ENCODE results near the gene MAST4. TPM values are rescaled to one million over a fixed set of nuclear protein-coding genes. Genes with fewer than 3 reads are reported as not detected.

MAST4 gene
- total and polyA plus RNA-seq, 2 of the 8 experiments (the other 6 are each of a cell fraction or from before 2014, with no cell fraction given): 1.5 to 2.6 TPM

- POLR2A ChIA-PET (ENCODE audit: partially characterized antibody): interaction anchor here (1.0 kb wide), 1 partner anchor 8 kb away, joined by 3 read pairs; no protein-coding TSS in a partner anchor
- H3K4me2 ChIP-seq (ENCODE audit: insufficient read depth in 1 of 2, low read depth in 2 of 2, low read length in 2 of 2): no peak overlapping the region
- H4K8ac ChIP-seq (ENCODE audit: extremely low read depth, insufficient read depth, low read length): no peak overlapping the region
- no peak overlapping the region for H2AK5ac ChIP-seq (ENCODE audit: low read depth, low read length)
- H2BK12ac ChIP-seq (ENCODE audit: low read depth, low read length): no peak overlapping the region
- no peaks in the 10 kb centered on the region for H3K9me3 ChIP-seq (ENCODE audit: insufficient read depth in 2 of 2, low read depth in 1 of 2, low read length in 1 of 2)
- FAIRE-seq (no peak), DNase-seq (ENCODE audit: low read depth in 1 of 2, low spot score in 2 of 2) (no peak)
- H2BK15ac ChIP-seq (ENCODE audit: low read length): no peak overlapping the region
- H3K18ac ChIP-seq (ENCODE audit: extremely low read depth, low read length): no peak overlapping the region
- H3K23me2 ChIP-seq (ENCODE audit: low read depth, low read length): no peaks in the 10 kb centered on the region
- TF ChIP-seq POLR2A (IDR thresholded peaks at IDR 0.05; ENCODE audit: control extremely low read depth in 1 of 2, low read depth in 2 of 2, low read length in 2 of 2) (no peak), SIN3A (conservative IDR thresholded peaks at IDR 0.05 in 1 of 2, IDR thresholded peaks at IDR 0.05 in 1 of 2; ENCODE audit: low read depth in 1 of 2, low read length in 2 of 2) (no peak), CTBP2 (IDR thresholded peaks at IDR 0.05; ENCODE audit: borderline replicate concordance, insufficient read depth, insufficient read length, low read length) (no peak), JUND (IDR thresholded peaks at IDR 0.05; ENCODE audit: low read length) (no peak), SP1 (IDR thresholded peaks at IDR 0.05; ENCODE audit: low read depth, low read length) (no peak), TEAD4 (IDR thresholded peaks at IDR 0.05; ENCODE audit: low read depth, low read length) (no peak), GTF2F1 (IDR thresholded peaks at IDR 0.05; ENCODE audit: borderline replicate concordance, low read depth, low read length) (no peak), HDAC6 (IDR thresholded peaks at IDR 0.05; ENCODE audit: low read depth, low read length) (no peak)
- no peaks in the 10 kb centered on the region for H3K79me2 ChIP-seq (ENCODE audit: control insufficient read depth in 1 of 2, insufficient read depth in 2 of 2, low read length in 2 of 2)
- no peak overlapping the region for H3K9ac ChIP-seq (replicated peaks in 1 of 4; ENCODE audit: extremely low read depth in 1 of 4, low read depth in 3 of 4, low read length in 3 of 4)
- no peak overlapping the region for H3K4me3 ChIP-seq (ENCODE audit: extremely low read depth in 1 of 4, insufficient read depth in 2 of 4, low read depth in 3 of 4, low read length in 4 of 4)
- no peak overlapping the region for H4K5ac ChIP-seq (ENCODE audit: insufficient read length, low read depth, low read length)
- H3K4me1 ChIP-seq (replicated peaks in 1 of 4; ENCODE audit: control insufficient read depth in 3 of 4, insufficient read depth in 4 of 4, low read length in 3 of 4): peaks cover 0 to 4% (median 1%) of the 10 kb centered on the region in 4 experiments; a peak in 2 of 7 replicates
- no peak overlapping the region for H2BK5ac ChIP-seq (ENCODE audit: low read depth, low read length)
- H2BK20ac ChIP-seq (ENCODE audit: low read length): no peak overlapping the region
- no peak overlapping the region for H2BK120ac ChIP-seq (replicated peaks; ENCODE audit: low read depth, low read length)
- 92% methylated on average over 4 of the region's 4 CpGs; no CpG with 5 or more reads in 1 of the 2 experiments for WGBS, 2 experiments (ENCODE audit: extremely low coverage in 1 of 2, insufficient coverage in 1 of 2, insufficient read length in 1 of 2, insufficient replicate concordance in 2 of 2, low coverage in 1 of 2, low lambda C conversion rate in 2 of 2, missing lambda C conversion rate in 1 of 2)
- H3K14ac ChIP-seq (ENCODE audit: insufficient read length): no peak overlapping the region
- no peak overlapping the region for H3K23ac ChIP-seq (ENCODE audit: insufficient read length)
- no peak overlapping the region for H3K27ac ChIP-seq (ENCODE audit: low read depth, low read length)
- CTCF ChIA-PET (ENCODE audit: partially characterized antibody): interaction anchor here (1.1 to 2.4 kb wide), 4 partner anchors 11 to 246 kb away, joined by 3 to 9 read pairs (median 4); no protein-coding TSS in a partner anchor
- no peak overlapping the region for H3K56ac ChIP-seq (replicated peaks; ENCODE audit: insufficient read length, low read depth, low read length)
- no peak overlapping the region for H2AFZ ChIP-seq (ENCODE audit: low read length)
- no peaks in the 10 kb centered on the region for H3K27me3 ChIP-seq (replicated peaks in 1 of 4; ENCODE audit: control insufficient read depth in 3 of 4, extremely low read depth in 1 of 4, insufficient read depth in 3 of 4, low read length in 3 of 4)
- no peak overlapping the region for H4K91ac ChIP-seq (replicated peaks; ENCODE audit: insufficient read length, low read length)
- H4K20me1 ChIP-seq (replicated peaks in 1 of 2; ENCODE audit: control insufficient read depth in 1 of 2, insufficient read depth in 2 of 2, low read length in 2 of 2): no peaks in the 10 kb centered on the region
- no peak overlapping the region for H3K4ac ChIP-seq (replicated peaks; ENCODE audit: insufficient read length, low read depth, low read length)
- H3K36me3 ChIP-seq (ENCODE audit: control insufficient read depth in 2 of 4, insufficient read depth in 4 of 4, low read length in 3 of 4): no peaks in the 10 kb centered on the region
- no peaks in the 10 kb centered on the region; the same call in 1 of the 2 replicates for H3K79me1 ChIP-seq (ENCODE audit: low read depth, low read length)
Measured at GRCh38 chr5:66967826-66968262, 371.7 kb downstream of the MAST4 start.

All from H1 (cell line).